H1 (cell line): Measurements from ENCODE around the gene LDHB.

Experiments used
- CTCF ChIP-seq, 3 experiments: IDR thresholded peaks; 1 replicate in 2 of 3; 2 replicates in 1 of 3; pipeline versions ENCODE4 v1.5.1 to v1.6.1; 2011; ENCODE audit warnings: low read length in 3 of 3, mild to moderate bottlenecking in 3 of 3, inconsistent platforms in 2 of 3, low read depth in 1 of 3, moderate library complexity in 1 of 3; ENCODE audit not compliant: insufficient read depth in 1 of 3; ENCODE audit errors: control extremely low read depth in 1 of 3
- POLR2AphosphoS5 ChIP-seq: IDR thresholded peaks from 2 replicates; pipeline ENCODE4 v1.6.1; 2011; ENCODE audit warnings: low read depth, low read length

- no peak for TF ChIP-seq CTCF (IDR thresholded peaks at IDR 0.05; ENCODE audit: control extremely low read depth in 1 of 3, insufficient read depth in 1 of 3, low read depth in 1 of 3, low read length in 3 of 3)
- TF ChIP-seq POLR2AphosphoS5 = no peak
Measured at GRCh38 chr12:21638054-21638891, 19.4 kb downstream of the LDHB start.
